GM19397 (cell line): ENCODE results near the gene PRRT4.

ENCODE experiments used
- ATAC-seq: cut with Tn5 transposase; IDR thresholded peaks from one replicate; pipeline ENCODE4 v1.9.1; 2021; ENCODE audit warnings: mild to moderate bottlenecking, moderate library complexity; ENCODE audit not compliant: unreplicated experiment

Gene PRRT4

GRCh38 chr7:128350708-128351295, 10.7 kb downstream of the PRRT4 start:
- ATAC-seq, result no peak

DNA sequence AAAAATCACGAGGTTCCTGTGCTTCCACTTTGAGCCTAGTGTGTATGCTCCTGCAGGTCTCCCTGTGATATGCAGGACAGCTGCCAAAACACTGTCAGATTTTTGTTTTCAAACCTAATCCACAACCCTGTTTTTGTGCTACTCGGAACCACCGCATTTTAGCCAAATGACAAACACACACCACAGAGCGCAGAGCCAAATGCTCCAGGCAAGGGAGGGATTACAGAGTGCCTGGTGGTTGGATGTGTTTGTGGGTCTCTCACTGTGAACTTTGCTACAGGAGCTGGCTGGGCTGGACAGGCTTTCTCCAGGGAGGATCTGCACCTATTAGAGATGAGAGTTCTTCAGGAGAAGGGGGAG, 12.0 kb downstream of the PRRT4 start:
- no peak for ATAC-seq

DNA sequence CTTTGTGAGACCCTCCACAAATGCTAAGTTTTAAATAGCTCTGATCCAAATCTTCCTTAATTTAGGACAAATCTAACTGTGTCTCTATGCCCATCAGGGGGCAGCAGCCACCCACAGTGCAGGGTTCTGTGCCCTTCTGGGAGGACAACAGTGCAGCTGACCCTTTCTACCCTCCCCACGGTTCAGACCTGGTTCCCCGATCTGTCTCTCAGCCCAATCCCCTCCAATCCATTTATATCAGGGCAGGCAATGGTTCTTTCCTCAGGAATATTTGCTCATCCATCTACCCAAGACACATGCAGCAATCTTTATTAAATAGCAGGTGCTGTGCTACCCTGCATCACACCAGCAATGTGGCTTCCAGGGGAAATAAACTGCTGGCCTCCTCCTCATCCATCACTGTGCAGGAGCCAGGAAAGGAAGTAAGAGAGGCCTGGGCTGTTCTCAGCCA, 13.8 kb downstream of the PRRT4 start:
- no peak for ATAC-seq

DNA sequence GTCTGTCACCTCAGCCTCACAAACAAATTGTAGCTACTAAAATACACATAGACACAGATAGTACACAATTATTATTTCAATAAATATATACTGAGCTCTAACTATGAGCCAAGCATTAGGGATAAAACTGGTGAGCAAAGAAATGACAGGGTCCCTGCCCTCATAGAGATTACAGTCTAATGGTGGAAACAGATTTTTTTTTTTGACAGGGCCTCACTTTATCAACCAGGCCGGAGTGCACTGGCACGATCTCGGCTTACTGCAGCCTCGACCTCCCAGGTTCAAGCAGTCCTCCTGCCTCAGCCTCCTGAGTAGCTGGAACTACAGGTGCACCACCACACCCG, 17.1 kb downstream of the PRRT4 start:
- ATAC-seq, result no peak

DNA sequence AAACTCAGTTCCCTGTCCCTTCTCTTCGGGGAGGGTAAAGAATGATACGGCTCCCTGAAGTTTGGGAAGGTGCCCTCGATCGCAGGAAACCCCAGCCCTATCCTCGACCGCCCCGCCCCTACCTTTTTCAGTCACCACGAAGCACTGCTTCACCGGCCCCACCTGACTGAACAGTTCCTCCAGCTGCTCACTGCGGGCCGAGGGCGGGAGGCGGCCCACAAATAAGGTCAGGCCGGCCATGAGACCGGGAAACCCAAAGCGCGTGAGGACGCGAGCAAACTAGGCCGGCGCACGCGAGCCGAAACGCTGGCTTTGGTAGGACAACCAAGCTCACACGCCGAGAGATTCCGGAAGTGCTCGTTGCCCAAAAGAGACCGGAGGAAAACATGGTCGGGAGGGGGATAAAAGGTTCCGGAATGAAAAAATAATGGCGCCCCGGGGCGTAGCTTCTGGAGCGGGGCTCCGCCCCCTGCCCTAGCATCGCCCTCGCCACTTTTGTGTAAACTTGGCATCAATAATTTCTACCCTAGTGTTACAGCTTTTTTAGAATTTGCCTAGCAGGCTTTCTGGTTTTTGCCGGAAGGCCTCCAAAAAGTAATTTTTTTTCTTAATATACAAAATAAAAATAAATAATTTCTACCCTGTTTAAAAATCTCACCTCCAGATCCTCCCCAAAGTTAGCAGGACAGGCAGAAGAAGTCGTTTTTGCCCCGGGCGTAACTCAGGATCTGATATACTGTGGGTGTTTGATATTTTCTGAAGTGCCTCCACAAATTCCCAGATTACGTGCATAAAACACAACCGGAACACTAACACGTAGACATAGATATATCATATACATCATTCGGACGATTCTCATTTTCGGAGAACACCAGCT, 17.7 kb downstream of the PRRT4 start, which contains the start of gene RBM28:
TSS of gene RBM28 (minus strand) at position 355 of the 877 bp plus-strand sequence. CDS start at position 240, 115 bp downstream.
- ATAC-seq, result peak; percentile 94

DNA sequence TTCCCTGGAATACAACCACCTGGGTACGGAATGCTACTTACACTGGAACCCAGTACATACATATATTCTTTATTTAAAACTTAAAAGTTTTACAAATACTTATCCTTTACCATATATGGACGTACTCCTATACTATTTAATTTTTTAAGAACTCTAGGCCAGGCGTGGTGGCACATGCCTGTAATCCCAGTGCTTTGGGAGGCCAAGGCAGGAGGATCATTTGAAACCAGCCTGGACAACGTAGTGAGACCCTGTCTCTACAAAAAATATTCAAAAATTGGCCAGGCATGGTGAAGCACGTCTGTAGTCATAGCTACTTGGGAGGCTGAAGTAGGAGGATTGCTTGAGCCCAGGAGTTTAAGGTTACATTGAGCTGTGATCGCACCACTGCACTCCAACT, 19.8 kb downstream of the PRRT4 start:
- ATAC-seq, result no peak

DNA sequence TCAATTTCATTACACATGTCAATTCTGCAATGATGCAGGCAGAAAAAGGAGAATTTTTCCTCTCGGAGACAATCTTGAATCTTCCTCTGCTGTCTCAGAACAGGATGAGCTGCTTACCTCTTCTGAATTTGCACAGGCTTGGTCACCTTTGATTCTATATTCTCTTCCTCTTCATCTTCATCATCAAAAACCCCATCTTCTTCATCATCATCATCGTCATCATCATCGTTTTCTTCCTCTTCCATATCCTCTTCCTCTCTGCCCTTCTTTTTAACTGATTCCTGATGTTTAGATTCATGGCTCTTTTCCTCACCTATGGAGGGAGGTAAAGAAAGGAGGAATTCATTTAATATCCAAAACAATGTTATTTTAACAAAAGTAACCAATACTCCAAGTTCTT, 25.8 kb downstream of the PRRT4 start:
- no peak for ATAC-seq

DNA sequence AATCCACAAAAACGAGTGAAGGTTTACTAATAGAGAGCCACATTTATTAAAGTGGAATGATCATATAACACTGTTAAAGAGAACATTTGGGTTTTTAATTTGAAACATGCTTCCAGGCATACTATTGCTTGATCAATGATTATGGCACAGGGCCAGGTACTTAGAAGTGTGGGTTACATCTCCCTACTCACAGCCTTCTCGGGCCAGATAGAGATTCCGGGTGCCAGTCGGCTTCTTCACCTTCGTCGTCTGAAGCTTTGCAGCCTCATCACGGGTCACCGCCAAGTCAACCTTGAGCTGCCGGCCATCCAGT, 37.2 kb downstream of the PRRT4 start:
- ATAC-seq, result no peak

DNA sequence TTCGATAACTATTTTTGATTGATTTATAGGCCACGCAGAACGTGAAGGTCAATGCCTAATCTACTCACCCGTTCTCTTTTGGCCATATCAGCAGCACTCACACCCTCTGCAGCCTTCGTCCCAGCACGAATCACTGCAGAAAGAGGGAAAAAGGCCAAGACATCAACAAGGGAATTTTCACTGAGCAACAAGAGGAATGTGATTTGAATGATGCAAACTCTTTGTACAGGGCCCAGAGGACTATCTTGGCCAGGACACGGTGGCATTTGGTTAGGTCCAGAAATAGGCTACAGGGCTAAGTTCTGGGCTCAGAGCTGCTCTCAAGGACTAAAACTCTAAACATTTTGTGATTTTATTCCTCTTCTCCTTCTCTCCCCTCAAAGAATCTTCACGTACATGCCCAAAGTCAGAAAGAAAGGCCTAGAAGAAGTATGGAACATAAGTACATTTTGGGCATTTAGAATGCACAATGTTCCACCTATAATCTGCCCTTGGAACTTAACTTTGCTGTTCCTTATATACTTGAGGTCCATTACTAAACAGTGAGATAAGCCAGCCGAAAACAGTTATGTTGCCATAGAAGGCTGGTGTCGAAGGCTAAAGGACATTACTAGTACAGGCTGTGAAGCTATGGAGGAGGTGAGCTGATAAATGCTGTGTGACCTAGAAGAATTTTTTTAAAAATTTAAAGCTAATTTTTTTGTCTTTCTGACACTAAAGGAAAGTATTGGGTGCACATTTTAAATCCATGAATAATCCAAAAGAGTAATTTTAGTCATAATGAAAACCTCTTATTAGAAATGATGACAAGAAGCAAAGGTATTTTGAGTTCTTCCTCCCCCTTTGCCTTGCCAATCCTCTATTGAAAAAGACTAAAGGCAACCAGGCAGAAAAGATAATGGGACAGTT, 37.8 kb downstream of the PRRT4 start:
- ATAC-seq, result no peak

- ATAC-seq, result no peak
Observed at GRCh38 chr7:128323040-128323439, 38.5 kb downstream of the PRRT4 start.

GRCh38 chr7:128322040-128322643, 39.3 kb downstream of the PRRT4 start:
- no peak for ATAC-seq

DNA sequence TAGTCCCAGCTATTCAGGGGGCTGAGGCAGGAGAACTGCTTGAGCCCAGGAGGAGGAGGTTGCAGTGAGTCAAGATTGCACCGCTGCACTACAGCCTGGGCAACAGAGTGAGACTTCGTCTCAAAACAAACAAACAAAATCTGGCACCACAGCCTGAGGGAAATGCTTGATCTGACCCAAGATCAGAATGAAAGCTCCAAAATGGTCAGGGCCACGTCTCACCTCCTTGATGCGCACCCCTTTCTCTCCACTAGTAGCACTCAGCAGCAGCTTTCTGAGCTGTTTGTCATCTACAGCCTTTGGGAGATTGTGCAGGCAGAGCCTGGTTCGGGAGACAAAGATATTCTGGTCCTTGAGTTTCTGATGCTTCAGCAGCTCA, 40.5 kb downstream of the PRRT4 start:
- ATAC-seq, result no peak

DNA sequence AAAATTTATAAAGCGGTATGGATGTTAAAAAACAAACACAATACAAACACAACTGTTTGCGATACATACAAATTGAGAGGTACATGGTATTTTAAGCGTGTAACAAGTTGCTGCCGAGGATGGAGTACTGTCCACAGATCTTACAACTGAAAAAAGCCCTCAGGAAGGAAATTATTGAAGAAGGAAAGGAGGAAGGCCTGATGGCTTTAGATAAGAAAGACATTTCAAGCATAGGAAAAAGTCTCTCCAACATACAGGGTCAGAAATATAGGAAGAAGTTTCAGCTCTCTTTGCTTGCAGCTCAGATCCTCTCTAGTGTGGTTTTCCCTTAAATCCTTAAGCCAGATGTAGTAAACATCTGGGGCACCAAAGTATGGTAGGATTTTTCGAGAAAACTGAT, 42.8 kb downstream of the PRRT4 start:
- no peak for ATAC-seq

DNA sequence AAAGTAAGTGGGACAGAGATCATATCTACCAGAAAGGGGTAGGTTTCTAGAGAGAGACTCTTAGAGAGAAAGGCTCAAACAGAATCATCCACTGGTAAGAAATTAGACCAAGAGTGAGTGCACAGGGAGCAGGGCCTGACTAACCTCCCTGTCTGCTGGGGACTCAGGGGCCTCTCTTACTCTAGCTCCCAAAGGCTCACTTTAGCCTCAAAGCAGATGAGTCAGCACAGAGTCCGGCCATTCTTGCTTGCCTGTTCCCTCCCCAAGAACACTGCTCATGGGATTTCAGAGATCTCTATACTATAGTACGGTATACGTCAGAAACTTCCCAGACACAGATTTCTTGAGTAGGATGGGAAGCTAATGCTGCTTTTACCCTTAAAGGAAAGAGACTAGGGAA, 50.5 kb downstream of the PRRT4 start:
- no peak for ATAC-seq

- ATAC-seq, result no peak
Observed at GRCh38 chr7:128310499-128310898, 51.0 kb downstream of the PRRT4 start.

GRCh38 chr7:128309976-128310375, 51.5 kb downstream of the PRRT4 start:
- ATAC-seq, result no peak

- no peak for ATAC-seq
Observed at GRCh38 chr7:128309124-128309523, 52.4 kb downstream of the PRRT4 start.

GRCh38 chr7:128307061-128307460, 54.4 kb downstream of the PRRT4 start:
- ATAC-seq, result no peak

DNA sequence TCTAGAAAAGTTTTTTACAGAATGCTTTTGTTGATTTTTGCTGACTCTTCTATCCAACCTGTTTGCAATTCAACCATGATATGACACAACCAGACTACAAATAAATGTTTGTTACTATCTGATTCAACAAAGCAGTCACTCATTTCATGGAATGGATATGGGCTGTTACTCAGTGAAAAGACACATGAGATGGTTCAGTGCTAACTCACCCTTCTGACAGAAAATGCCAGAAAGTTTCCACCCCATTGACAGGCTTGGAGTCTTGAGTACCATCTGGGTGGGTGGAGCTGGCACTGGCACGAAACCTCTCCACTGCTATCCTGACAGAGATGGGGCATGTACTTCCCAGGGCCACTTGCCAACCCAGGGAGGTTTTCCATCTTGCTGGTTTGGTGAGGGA, 57.3 kb downstream of the PRRT4 start:
- ATAC-seq, result no peak

DNA sequence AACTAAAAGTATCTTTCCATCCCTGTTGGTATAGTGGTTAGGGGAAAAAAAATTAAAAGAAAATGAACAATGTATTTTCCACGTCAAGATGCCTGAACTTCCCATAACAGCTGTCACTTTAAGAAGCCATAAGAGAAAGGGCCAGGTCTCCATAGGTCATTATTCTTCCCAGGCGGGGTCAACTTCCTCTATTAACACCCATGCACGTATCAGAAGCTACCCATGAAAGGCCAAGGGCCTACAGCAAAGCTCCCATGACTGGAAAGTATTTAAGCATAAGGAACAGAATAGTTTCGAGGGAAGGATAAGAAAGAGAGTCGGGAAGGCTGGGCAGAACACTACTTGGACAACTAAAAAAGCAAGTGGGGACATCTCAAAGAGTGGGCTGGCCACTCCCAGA, 57.8 kb downstream of the PRRT4 start:
- ATAC-seq, result no peak

GRCh38 chr7:128303133-128303532, 58.4 kb downstream of the PRRT4 start:
- no peak for ATAC-seq
